Muscle layer of colon (tissue), 2 donors: ENCODE data around the gene KCTD17.
"Not testable (repeated sequence)": the region's sequence is repeated elsewhere in the genome, so short reads cannot be mapped to it uniquely, and the experiment has no call there.

ENCODE experiments used
- H3K27ac ChIP-seq: one replicate; pipeline ENCODE4 v1.7.0; 2013; ENCODE audit warnings: low read depth, mild to moderate bottlenecking, low read length, moderate library complexity
- H3K27me3 ChIP-seq, 2 donors: one replicate each; pipeline ENCODE4 v1.7.0; 2013; ENCODE audit warnings: low read length in 2 of 2, mild to moderate bottlenecking in 2 of 2; ENCODE audit not compliant: insufficient read depth in 2 of 2, control insufficient read depth in 1 of 2
- H3K36me3 ChIP-seq: one replicate; pipeline ENCODE4 v1.7.0; 2013; ENCODE audit warnings: mild to moderate bottlenecking, low read length; ENCODE audit not compliant: insufficient read depth
- H3K4me1 ChIP-seq: one replicate; pipeline ENCODE4 v1.7.0; 2013; ENCODE audit warnings: mild to moderate bottlenecking, low read length; ENCODE audit not compliant: insufficient read depth
- H3K4me3 ChIP-seq, 2 donors: one replicate each; pipeline ENCODE4 v1.7.0; 2013; ENCODE audit warnings: low read length in 2 of 2, low read depth in 1 of 2, mild to moderate bottlenecking in 1 of 2, moderate library complexity in 1 of 2
- H3K9ac ChIP-seq: one replicate; pipeline ENCODE4 v1.7.0; 2013; ENCODE audit warnings: low read length
- H3K9me3 ChIP-seq: one replicate; pipeline ENCODE4 v1.7.0; 2013; ENCODE audit warnings: mild to moderate bottlenecking, low read length
- donor health status: abdominal sarcoma.
- donor health status: Adenocarcinoma of cecum.

KCTD17 gene

GRCh38 chr22:37065180-37065579 is 13.6 kb downstream of the KCTD17 start:
- Histone ChIP-seq H3K9ac (no peak overlapping the region), H3K4me3 (no peak overlapping the region), H3K36me3 (no peaks in the 10 kb centered on the region), H3K27me3 (peaks cover 22 to 30% of the 10 kb centered on the region in 2 donors), H3K4me1 (no peaks in the 10 kb centered on the region), H3K9me3 (no peaks in the 10 kb centered on the region), H3K27ac (no peak overlapping the region)

- Histone ChIP-seq H3K4me3 (no peak overlapping the region), H3K27me3 (peaks cover 24 to 38% of the 10 kb centered on the region in 2 donors), H3K27ac (no peak overlapping the region), H3K36me3 (no peaks in the 10 kb centered on the region), H3K9me3 (no peaks in the 10 kb centered on the region), H3K9ac (no peak overlapping the region), H3K4me1 (no peaks in the 10 kb centered on the region)
Measured at GRCh38 chr22:37065961-37066360, 14.4 kb downstream of the KCTD17 start.

GRCh38 chr22:37067428-37067827 is 15.9 kb downstream of the KCTD17 start:
- Histone ChIP-seq H3K9ac (no peak overlapping the region), H3K27ac (no peak overlapping the region), H3K27me3 (peaks cover 24 to 46% of the 10 kb centered on the region in 2 donors), H3K36me3 (no peaks in the 10 kb centered on the region), H3K9me3 (no peaks in the 10 kb centered on the region), H3K4me3 (no peak overlapping the region), H3K4me1 (no peaks in the 10 kb centered on the region)

- no peak overlapping the region for H3K4me3 ChIP-seq
- no peaks in the 10 kb centered on the region for H3K36me3 ChIP-seq
- H3K27me3 ChIP-seq: peaks cover 24 to 46% of the 10 kb centered on the region in 2 donors
Measured at GRCh38 chr22:37068859-37069258, 17.3 kb downstream of the KCTD17 start.

GRCh38 chr22:37069319-37069718 is 17.8 kb downstream of the KCTD17 start:
- no peak overlapping the region for H3K9ac ChIP-seq
- no peaks in the 10 kb centered on the region for H3K4me1 ChIP-seq
- no peaks in the 10 kb centered on the region for H3K36me3 ChIP-seq
- no peaks in the 10 kb centered on the region for H3K9me3 ChIP-seq
- H3K27me3 ChIP-seq: peaks cover 24 to 46% of the 10 kb centered on the region in 2 donors
- no peak overlapping the region for H3K27ac ChIP-seq
- no peak overlapping the region for H3K4me3 ChIP-seq

More at GRCh38 chr22:37068859-37069258, 17.3 kb downstream of the KCTD17 start:
- no peak overlapping the region for H3K27ac ChIP-seq
- no peaks in the 10 kb centered on the region for H3K9me3 ChIP-seq
- H3K9ac ChIP-seq: no peak overlapping the region
- no peaks in the 10 kb centered on the region for H3K4me1 ChIP-seq

- H3K27ac ChIP-seq: no peak overlapping the region
- no peak overlapping the region for H3K9ac ChIP-seq
- H3K4me3 ChIP-seq: no peak overlapping the region
- no peaks in the 10 kb centered on the region for H3K4me1 ChIP-seq
- no peaks in the 10 kb centered on the region for H3K36me3 ChIP-seq
- H3K27me3 ChIP-seq: peaks cover 24 to 46% of the 10 kb centered on the region in 2 donors
- H3K9me3 ChIP-seq: no peaks in the 10 kb centered on the region
Measured at GRCh38 chr22:37069719-37070118, 18.2 kb downstream of the KCTD17 start.

- no peaks in the 10 kb centered on the region for H3K4me1 ChIP-seq
Measured at GRCh38 chr22:37070334-37070733, 18.8 kb downstream of the KCTD17 start.

GRCh38 chr22:37070744-37071143 is 19.2 kb downstream of the KCTD17 start:
- Histone ChIP-seq H3K4me1 (no peaks in the 10 kb centered on the region), H3K27ac (no peak overlapping the region), H3K9ac (no peak overlapping the region), H3K9me3 (no peaks in the 10 kb centered on the region), H3K27me3 (peaks cover 24 to 46% of the 10 kb centered on the region in 2 donors), H3K4me3 (no peak overlapping the region), H3K36me3 (no peaks in the 10 kb centered on the region)

More at GRCh38 chr22:37070334-37070733, 18.8 kb downstream of the KCTD17 start:
- Histone ChIP-seq H3K27ac (no peak overlapping the region), H3K9me3 (no peaks in the 10 kb centered on the region), H3K4me3 (no peak overlapping the region), H3K27me3 (peaks cover 24 to 46% of the 10 kb centered on the region in 2 donors), H3K36me3 (no peaks in the 10 kb centered on the region), H3K9ac (no peak overlapping the region)

- H3K36me3 ChIP-seq, H3K27ac ChIP-seq, H3K9me3 ChIP-seq, H3K4me3 ChIP-seq, H3K4me1 ChIP-seq, H3K9ac ChIP-seq: not testable (repeated sequence)
- peaks cover 24 to 45% of the 10 kb centered on the region in 2 donors for H3K27me3 ChIP-seq
Measured at GRCh38 chr22:37071850-37072592, 20.5 kb downstream of the KCTD17 start.

GRCh38 chr22:37072673-37073072 is 21.1 kb downstream of the KCTD17 start:
- Histone ChIP-seq H3K27me3 (peaks cover 20 to 46% of the 10 kb centered on the region in 2 donors), H3K9ac (no peak overlapping the region), H3K36me3 (no peaks in the 10 kb centered on the region), H3K4me1 (no peaks in the 10 kb centered on the region), H3K4me3 (no peak overlapping the region), H3K27ac (no peak overlapping the region), H3K9me3 (no peaks in the 10 kb centered on the region)

- Histone ChIP-seq H3K27me3 (peaks cover 13 to 35% of the 10 kb centered on the region in 2 donors), H3K27ac (no peak overlapping the region), H3K9me3 (no peaks in the 10 kb centered on the region), H3K4me3 (no peak overlapping the region), H3K9ac (no peak overlapping the region), H3K36me3 (no peaks in the 10 kb centered on the region), H3K4me1 (no peaks in the 10 kb centered on the region)
Measured at GRCh38 chr22:37074537-37074936, 23.0 kb downstream of the KCTD17 start.

GRCh38 chr22:37075046-37075445 is 23.5 kb downstream of the KCTD17 start:
- Histone ChIP-seq H3K36me3 (no peaks in the 10 kb centered on the region), H3K9ac (no peak overlapping the region), H3K27ac (no peak overlapping the region), H3K4me1 (no peaks in the 10 kb centered on the region), H3K9me3 (no peaks in the 10 kb centered on the region), H3K4me3 (no peak overlapping the region), H3K27me3 (peaks cover 8 to 30% of the 10 kb centered on the region in 2 donors)
